ENCODE results near the gene VPS54. TPM values are rescaled to one million over a fixed set of nuclear protein-coding genes. Genes with fewer than 3 reads are reported as not detected.
A peak's percentile ranks its signal among the peaks of the same experiment; 100 is the strongest.

VPS54 gene, protein sequence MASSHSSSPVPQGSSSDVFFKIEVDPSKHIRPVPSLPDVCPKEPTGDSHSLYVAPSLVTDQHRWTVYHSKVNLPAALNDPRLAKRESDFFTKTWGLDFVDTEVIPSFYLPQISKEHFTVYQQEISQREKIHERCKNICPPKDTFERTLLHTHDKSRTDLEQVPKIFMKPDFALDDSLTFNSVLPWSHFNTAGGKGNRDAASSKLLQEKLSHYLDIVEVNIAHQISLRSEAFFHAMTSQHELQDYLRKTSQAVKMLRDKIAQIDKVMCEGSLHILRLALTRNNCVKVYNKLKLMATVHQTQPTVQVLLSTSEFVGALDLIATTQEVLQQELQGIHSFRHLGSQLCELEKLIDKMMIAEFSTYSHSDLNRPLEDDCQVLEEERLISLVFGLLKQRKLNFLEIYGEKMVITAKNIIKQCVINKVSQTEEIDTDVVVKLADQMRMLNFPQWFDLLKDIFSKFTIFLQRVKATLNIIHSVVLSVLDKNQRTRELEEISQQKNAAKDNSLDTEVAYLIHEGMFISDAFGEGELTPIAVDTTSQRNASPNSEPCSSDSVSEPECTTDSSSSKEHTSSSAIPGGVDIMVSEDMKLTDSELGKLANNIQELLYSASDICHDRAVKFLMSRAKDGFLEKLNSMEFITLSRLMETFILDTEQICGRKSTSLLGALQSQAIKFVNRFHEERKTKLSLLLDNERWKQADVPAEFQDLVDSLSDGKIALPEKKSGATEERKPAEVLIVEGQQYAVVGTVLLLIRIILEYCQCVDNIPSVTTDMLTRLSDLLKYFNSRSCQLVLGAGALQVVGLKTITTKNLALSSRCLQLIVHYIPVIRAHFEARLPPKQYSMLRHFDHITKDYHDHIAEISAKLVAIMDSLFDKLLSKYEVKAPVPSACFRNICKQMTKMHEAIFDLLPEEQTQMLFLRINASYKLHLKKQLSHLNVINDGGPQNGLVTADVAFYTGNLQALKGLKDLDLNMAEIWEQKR
- 14.1 to 18.5 TPM (median 15.0 TPM) in 3 replicates for total RNA-seq
- long read RNA-seq, full-length matches to known transcripts = 17 of 27 reads
- long read RNA-seq, partial matches to known transcripts = 1 of 27 reads
- long read RNA-seq, other reads (novel, unspliced or antisense) = 9 of 27 reads

DNA sequence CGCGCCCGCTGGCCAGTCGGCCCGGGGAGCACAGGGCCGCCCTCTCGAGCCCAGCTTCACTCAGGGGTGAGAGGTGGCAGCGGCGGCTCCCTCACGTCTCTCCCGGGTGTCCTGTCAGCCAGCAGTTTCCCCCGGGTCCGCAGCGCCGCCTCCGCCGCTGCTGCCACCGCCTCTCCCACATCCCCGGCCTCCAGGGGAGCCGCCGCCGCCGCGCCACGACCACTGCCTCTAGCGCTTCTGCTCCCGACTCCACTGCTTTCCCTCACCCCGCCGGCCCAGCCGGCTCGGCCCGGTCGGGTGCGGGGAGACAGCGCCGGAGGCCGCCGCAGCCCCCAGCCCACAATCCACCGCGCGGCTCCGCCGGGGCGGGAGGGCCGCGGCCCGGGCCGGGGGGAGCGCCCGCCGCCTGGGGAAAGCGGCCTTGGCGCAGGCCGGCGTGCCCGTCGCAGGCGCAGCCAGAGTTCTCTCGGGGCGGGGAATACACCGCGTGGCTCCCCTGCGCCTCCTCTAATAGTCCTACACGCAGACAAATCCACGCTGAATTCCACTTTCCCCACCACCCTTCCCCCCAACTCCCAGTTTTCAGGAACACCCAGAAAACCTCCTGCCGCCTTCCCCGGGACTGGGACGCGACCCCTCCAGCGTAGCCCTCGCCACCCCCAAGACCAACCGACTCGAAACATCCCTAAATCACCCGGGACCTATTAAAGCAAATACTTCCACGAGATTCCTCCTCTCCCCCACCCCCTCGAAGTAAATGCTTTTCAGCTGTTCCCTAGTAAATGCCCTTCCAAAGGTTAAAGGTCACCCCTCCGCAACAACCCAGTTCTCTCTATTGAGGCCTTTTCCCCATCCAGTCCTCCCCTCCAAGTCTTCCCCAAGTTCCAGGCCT lies at the start of gene VPS54:
Gene VPS54, minus strand, starts transcription at position 346 of the 892 bp plus-strand sequence. CDS start 35,429 bp downstream, outside the sequence.
- no peaks in the 10 kb centered on the region for H3K27me3 Mint-ChIP-seq (ENCODE audit: low read depth)
- H3K4me3 Mint-ChIP-seq (ENCODE audit: unreplicated experiment) = peak within 1 kb of the TSS; percentile 100
- TF ChIP-seq, protein P1, sequence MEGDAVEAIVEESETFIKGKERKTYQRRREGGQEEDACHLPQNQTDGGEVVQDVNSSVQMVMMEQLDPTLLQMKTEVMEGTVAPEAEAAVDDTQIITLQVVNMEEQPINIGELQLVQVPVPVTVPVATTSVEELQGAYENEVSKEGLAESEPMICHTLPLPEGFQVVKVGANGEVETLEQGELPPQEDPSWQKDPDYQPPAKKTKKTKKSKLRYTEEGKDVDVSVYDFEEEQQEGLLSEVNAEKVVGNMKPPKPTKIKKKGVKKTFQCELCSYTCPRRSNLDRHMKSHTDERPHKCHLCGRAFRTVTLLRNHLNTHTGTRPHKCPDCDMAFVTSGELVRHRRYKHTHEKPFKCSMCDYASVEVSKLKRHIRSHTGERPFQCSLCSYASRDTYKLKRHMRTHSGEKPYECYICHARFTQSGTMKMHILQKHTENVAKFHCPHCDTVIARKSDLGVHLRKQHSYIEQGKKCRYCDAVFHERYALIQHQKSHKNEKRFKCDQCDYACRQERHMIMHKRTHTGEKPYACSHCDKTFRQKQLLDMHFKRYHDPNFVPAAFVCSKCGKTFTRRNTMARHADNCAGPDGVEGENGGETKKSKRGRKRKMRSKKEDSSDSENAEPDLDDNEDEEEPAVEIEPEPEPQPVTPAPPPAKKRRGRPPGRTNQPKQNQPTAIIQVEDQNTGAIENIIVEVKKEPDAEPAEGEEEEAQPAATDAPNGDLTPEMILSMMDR (IDR thresholded peaks at IDR 0.05) = no peak
- no peak for DNase-seq (ENCODE audit: low spot score)
- H3K27ac Mint-ChIP-seq (ENCODE audit: unreplicated experiment) = peak within 1 kb of the TSS; percentile 99
- no peaks in the 10 kb centered on the region for H3K9me3 Mint-ChIP-seq (ENCODE audit: low read depth)
- no peaks in the 10 kb centered on the region for H3K36me3 Mint-ChIP-seq (ENCODE audit: low read depth)
- H3K4me1 Mint-ChIP-seq (ENCODE audit: low read depth) = peaks cover 47% of the 10 kb centered on the region

DNA sequence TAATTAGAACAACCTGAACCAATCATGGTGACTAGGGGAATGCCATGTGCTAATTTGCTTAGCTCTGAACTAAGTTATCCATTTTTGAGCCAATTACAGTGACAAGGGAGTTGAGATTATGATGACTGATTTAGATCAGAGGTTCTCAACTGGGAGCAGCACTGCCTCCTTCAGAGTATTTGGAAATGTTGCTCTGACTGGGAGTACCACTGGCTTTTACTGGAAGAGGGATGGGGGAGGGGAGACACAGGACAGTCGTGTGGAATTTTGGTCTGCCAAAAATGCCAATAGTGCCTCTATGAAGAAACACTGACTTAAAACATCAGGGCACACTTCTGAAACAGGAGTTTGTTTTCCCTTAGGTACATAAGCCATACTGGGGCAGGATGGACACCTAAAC lies 48.1 kb upstream of the VPS54 start:
- no peak overlapping the region for H3K4me3 Mint-ChIP-seq (ENCODE audit: unreplicated experiment)
- H3K27me3 Mint-ChIP-seq (ENCODE audit: low read depth) = no peaks in the 10 kb centered on the region
- TF ChIP-seq, protein P1 (IDR thresholded peaks at IDR 0.05) = no peak
- DNase-seq (ENCODE audit: low spot score) = no peak
- peaks cover 24% of the 10 kb centered on the region for H3K4me1 Mint-ChIP-seq (ENCODE audit: low read depth)
- H3K9me3 Mint-ChIP-seq (ENCODE audit: low read depth) = peaks cover 2% of the 10 kb centered on the region
- no peaks in the 10 kb centered on the region for H3K36me3 Mint-ChIP-seq (ENCODE audit: low read depth)
- H3K27ac Mint-ChIP-seq (ENCODE audit: unreplicated experiment) = no peak overlapping the region

DNA sequence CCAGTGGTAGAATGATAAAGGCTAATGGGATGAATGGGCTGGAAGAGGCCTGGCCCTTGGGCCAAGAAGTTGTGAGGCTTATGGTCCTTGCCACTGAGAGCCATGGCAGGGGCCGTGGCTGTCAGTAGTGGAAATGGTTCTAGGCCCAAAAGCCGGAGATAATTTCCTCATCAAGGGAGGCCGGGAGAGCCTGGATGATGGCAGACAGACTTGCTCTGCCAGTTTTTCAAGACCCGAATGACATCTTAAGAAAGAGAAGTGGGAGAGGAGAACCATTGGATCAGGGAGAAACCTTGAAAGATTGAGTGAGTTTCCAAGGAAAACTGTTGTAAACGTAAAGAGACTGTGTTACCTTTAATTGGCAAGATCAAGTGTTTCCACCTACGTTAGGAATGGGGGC lies 46.3 kb upstream of the VPS54 start:
- peaks cover 2% of the 10 kb centered on the region for H3K9me3 Mint-ChIP-seq (ENCODE audit: low read depth)
- no peaks in the 10 kb centered on the region for H3K36me3 Mint-ChIP-seq (ENCODE audit: low read depth)
- no peak overlapping the region for H3K4me3 Mint-ChIP-seq (ENCODE audit: unreplicated experiment)
- H3K27ac Mint-ChIP-seq (ENCODE audit: unreplicated experiment) = peak overlapping the region; percentile 58
- TF ChIP-seq, protein P1 (IDR thresholded peaks at IDR 0.05) = no peak
- DNase-seq (ENCODE audit: low spot score) = no peak
- peaks cover 24% of the 10 kb centered on the region for H3K4me1 Mint-ChIP-seq (ENCODE audit: low read depth)
- no peaks in the 10 kb centered on the region for H3K27me3 Mint-ChIP-seq (ENCODE audit: low read depth)

DNA sequence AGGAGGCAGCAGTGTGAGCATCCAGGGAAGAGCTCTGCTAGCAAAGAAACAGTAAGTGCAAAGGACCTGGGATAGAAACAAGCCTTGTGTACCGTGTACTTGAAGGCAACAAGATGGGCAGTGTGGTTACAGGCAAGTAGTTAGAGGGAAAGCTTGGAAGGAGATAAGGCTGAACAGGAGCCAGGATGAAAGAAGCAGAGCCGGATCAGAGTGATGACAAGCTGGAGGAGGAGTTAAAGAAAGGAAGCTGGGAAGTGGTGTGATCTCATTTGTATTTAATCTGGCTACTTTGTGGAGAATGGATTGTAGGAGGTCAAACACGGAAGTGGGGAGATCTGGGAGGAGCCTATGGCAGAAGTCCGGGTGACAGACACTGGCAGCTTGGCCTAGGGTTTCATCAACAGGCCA lies 44.7 kb upstream of the VPS54 start:
- Mint-ChIP-seq H3K4me1 (ENCODE audit: low read depth) (peaks cover 24% of the 10 kb centered on the region), H3K27me3 (ENCODE audit: low read depth) (no peaks in the 10 kb centered on the region), H3K27ac (ENCODE audit: unreplicated experiment) (peak overlapping the region; percentile 63), H3K36me3 (ENCODE audit: low read depth) (no peaks in the 10 kb centered on the region), H3K4me3 (ENCODE audit: unreplicated experiment) (no peak overlapping the region), H3K9me3 (ENCODE audit: low read depth) (peaks cover 2% of the 10 kb centered on the region)
- TF ChIP-seq, protein P1 (IDR thresholded peaks at IDR 0.05) = no peak
- no peak for DNase-seq (ENCODE audit: low spot score)
